HEK293 (cell line): ENCODE data around the gene VRK2.
"Not testable (repeated sequence)": the region's sequence is repeated elsewhere in the genome, so short reads cannot be mapped to it uniquely, and the experiment has no call there.

ENCODE experiments used
- CTCF ChIA-PET: fragments of 350-600 bp; formaldehyde crosslinking; extraction: SDS; loops from one replicate; lab custom pipeline; 2021; ENCODE audit warnings: antibody characterized with exemption; lab: Yijun Ruan, JAX
- POLR2A ChIA-PET: fragments of 300-600 bp; formaldehyde crosslinking; extraction: SDS; loops from one replicate; lab custom pipeline; 2020; ENCODE audit warnings: antibody characterized with exemption, inconsistent platforms; lab: Yijun Ruan, JAX
- H3K27ac ChIP-seq: fragments of 200-500 bp; sonication (Bioruptor generic); 2 replicates; pipeline ENCODE4 v1.5.1; 2014; ENCODE audit warnings: low read depth, low read length, control low read depth, inconsistent platforms; ENCODE audit errors: extremely low read depth
- H3K36me3 ChIP-seq, 2 experiments: fragments of 200-500 bp in 1 of 2; sonication (Bioruptor generic) in 1 of 2; 1 replicate in 1 of 2; 2 replicates in 1 of 2; pipeline ENCODE4 v1.5.1; 2014 to 2017; ENCODE audit warnings: inconsistent platforms in 2 of 2, low read length in 2 of 2; ENCODE audit not compliant: control insufficient read depth in 2 of 2, insufficient read depth in 1 of 2
- H3K4me1 ChIP-seq: fragments of 200-500 bp; sonication (Bioruptor generic); 2 replicates; pipeline ENCODE4 v1.5.1; 2014; ENCODE audit warnings: mild to moderate bottlenecking, low read length, inconsistent platforms; ENCODE audit not compliant: control insufficient read depth, insufficient read depth
- H3K4me3 ChIP-seq: 2 replicates; pipeline ENCODE4 v1.5.1; 2011; ENCODE audit warnings: low read depth, mild to moderate bottlenecking, control low read depth, low read length, moderate library complexity
- H3K9me3 ChIP-seq: fragments of 200-500 bp; sonication (Bioruptor generic); 2 replicates; pipeline ENCODE4 v1.5.1; 2014; ENCODE audit warnings: low read depth, low read length, inconsistent platforms; ENCODE audit not compliant: control insufficient read depth, insufficient read depth
- FEZF1 ChIP-seq: fragments of 450-650 bp; formaldehyde crosslinking; IDR thresholded peaks from 2 replicates; pipeline ENCODE4 v1.5.1; 2016; ENCODE audit warnings: missing biosample characterization, missing genetic modification characterization
- IKZF3 ChIP-seq: fragments of 450-650 bp; IDR thresholded peaks from 2 replicates; pipeline ENCODE4 v1.5.0; 2018; ENCODE audit warnings: missing biosample characterization, mild to moderate bottlenecking, missing genetic modification characterization, moderate library complexity
- SETDB1 ChIP-seq: IDR thresholded peaks from one replicate; pipeline ENCODE4 v1.6.1; 2017; ENCODE audit warnings: mild to moderate bottlenecking, low read length, moderate library complexity, mixed read lengths; ENCODE audit not compliant: insufficient read length
- ZBTB20 ChIP-seq: fragments of 450-650 bp; formaldehyde crosslinking; IDR thresholded peaks from 2 replicates; pipeline ENCODE4 v1.5.1; 2016; ENCODE audit warnings: missing biosample characterization, missing genetic modification characterization
- ZBTB48 ChIP-seq: fragments of 450-650 bp; formaldehyde crosslinking; IDR thresholded peaks from 2 replicates; pipeline ENCODE4 v1.5.1; 2016; ENCODE audit warnings: missing biosample characterization, missing genetic modification characterization
- ZNF169 ChIP-seq: fragments of 450-650 bp; formaldehyde crosslinking; IDR thresholded peaks from 2 replicates; pipeline ENCODE4 v1.5.1; 2016; ENCODE audit warnings: missing biosample characterization, missing genetic modification characterization
- ZNF202 ChIP-seq: fragments of 450-650 bp; formaldehyde crosslinking; IDR thresholded peaks from 2 replicates; pipeline ENCODE4 v1.5.1; 2016; ENCODE audit warnings: missing biosample characterization, missing genetic modification characterization, borderline replicate concordance
- ZNF223 ChIP-seq: fragments of 450-650 bp; formaldehyde crosslinking; IDR thresholded peaks from 2 replicates; pipeline ENCODE4 v1.5.1; 2016; ENCODE audit warnings: missing biosample characterization, missing genetic modification characterization
- ZNF335 ChIP-seq: fragments of 450-650 bp; formaldehyde crosslinking; conservative IDR thresholded peaks from 2 replicates; pipeline ENCODE4 v1.5.1; 2016; ENCODE audit warnings: missing biosample characterization, missing genetic modification characterization
- ZNF433 ChIP-seq: fragments of 450-650 bp; formaldehyde crosslinking; IDR thresholded peaks from 2 replicates; pipeline ENCODE4 v1.5.1; 2016; ENCODE audit warnings: missing biosample characterization, missing genetic modification characterization, low read depth
- ZNF473 ChIP-seq: fragments of 450-650 bp; formaldehyde crosslinking; IDR thresholded peaks from 2 replicates; pipeline ENCODE4 v1.5.1; 2017; ENCODE audit warnings: missing biosample characterization, missing genetic modification characterization
- ZNF530 ChIP-seq: fragments of 450-650 bp; formaldehyde crosslinking; IDR thresholded peaks from 2 replicates; pipeline ENCODE4 v1.5.1; 2016; ENCODE audit warnings: low read depth, missing biosample characterization, missing genetic modification characterization
- ZNF660 ChIP-seq: fragments of 450-650 bp; IDR thresholded peaks from 2 replicates; pipeline ENCODE4 v1.5.1; 2018; ENCODE audit warnings: missing biosample characterization, mild to moderate bottlenecking, missing genetic modification characterization
- ZNF677 ChIP-seq: fragments of 450-650 bp; IDR thresholded peaks from 2 replicates; pipeline ENCODE4 v1.5.0; 2018; ENCODE audit warnings: missing biosample characterization, mild to moderate bottlenecking, missing genetic modification characterization, moderate library complexity
- ZNF701 ChIP-seq: fragments of 450-650 bp; formaldehyde crosslinking; IDR thresholded peaks from 2 replicates; pipeline ENCODE4 v1.5.1; 2016; ENCODE audit warnings: missing biosample characterization, missing genetic modification characterization
- ZNF76 ChIP-seq: fragments of 450-650 bp; formaldehyde crosslinking; IDR thresholded peaks from 2 replicates; pipeline ENCODE4; 2016; ENCODE audit warnings: low read depth, missing biosample characterization, missing genetic modification characterization, borderline replicate concordance
- ZNF785 ChIP-seq: fragments of 450-650 bp; formaldehyde crosslinking; IDR thresholded peaks from 2 replicates; pipeline ENCODE4 v1.5.1; 2016; ENCODE audit warnings: missing biosample characterization, missing genetic modification characterization
- TF ChIP-seq, protein P1 (sequence below): fragments of 450-650 bp; formaldehyde crosslinking; IDR thresholded peaks from 2 replicates; pipeline ENCODE4 v1.5.1; 2016; ENCODE audit warnings: missing biosample characterization, missing genetic modification characterization, borderline replicate concordance
- TF ChIP-seq, protein P2 (sequence below): fragments of 450-650 bp; formaldehyde crosslinking; IDR thresholded peaks from 2 replicates; pipeline ENCODE4 v1.5.1; 2016; ENCODE audit warnings: missing biosample characterization, missing genetic modification characterization
- TF ChIP-seq, protein P3 (sequence below): fragments of 450-650 bp; formaldehyde crosslinking; IDR thresholded peaks from 2 replicates; pipeline ENCODE4 v1.5.1; 2016; ENCODE audit warnings: missing biosample characterization, missing genetic modification characterization
- TF ChIP-seq, protein P4 (sequence below): fragments of 450-650 bp; formaldehyde crosslinking; IDR thresholded peaks from 2 replicates; pipeline ENCODE4 v1.5.1; 2016; ENCODE audit warnings: missing biosample characterization, missing genetic modification characterization

The VRK2 gene

DNA sequence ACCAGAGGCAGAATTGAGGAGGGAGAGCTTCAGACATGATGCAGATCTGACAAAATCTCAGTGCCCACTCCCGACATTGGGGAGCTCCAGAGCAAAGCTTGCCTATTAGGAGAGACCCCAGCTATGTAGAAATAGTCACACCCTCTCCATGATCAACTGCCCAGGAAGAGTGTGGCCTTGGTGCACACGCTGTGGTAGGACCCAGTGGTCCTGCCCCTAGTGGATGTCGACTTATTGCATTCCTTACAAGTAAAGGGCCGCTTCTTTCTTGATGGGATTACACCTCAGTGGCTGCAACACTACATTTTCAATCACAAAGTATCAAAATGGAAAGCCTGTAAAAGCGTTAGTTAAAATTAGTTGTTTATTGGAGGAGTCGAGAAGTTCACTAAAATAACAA lies 64.2 kb downstream of the VRK2 start:
- TF ChIP-seq ZBTB20 (tag by site-specific recombination), result no peak
- no peak for TF ChIP-seq ZBTB48 (tag by site-specific recombination)
- no peak for TF ChIP-seq ZNF433 (tag by site-specific recombination)
- TF ChIP-seq, protein P1, sequence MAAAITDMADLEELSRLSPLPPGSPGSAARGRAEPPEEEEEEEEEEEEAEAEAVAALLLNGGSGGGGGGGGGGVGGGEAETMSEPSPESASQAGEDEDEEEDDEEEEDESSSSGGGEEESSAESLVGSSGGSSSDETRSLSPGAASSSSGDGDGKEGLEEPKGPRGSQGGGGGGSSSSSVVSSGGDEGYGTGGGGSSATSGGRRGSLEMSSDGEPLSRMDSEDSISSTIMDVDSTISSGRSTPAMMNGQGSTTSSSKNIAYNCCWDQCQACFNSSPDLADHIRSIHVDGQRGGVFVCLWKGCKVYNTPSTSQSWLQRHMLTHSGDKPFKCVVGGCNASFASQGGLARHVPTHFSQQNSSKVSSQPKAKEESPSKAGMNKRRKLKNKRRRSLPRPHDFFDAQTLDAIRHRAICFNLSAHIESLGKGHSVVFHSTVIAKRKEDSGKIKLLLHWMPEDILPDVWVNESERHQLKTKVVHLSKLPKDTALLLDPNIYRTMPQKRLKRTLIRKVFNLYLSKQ (tag by site-specific recombination), result no peak
- no peak for TF ChIP-seq ZNF785 (tag by site-specific recombination)
- no peak for TF ChIP-seq ZNF660 (tag by site-specific recombination)
- no peak for TF ChIP-seq SETDB1
- TF ChIP-seq ZNF530, result no peak
- no peak for TF ChIP-seq IKZF3 (tag by site-specific recombination)
- no peak for TF ChIP-seq ZNF677
- no peak for TF ChIP-seq ZNF473
- TF ChIP-seq, protein P2, sequence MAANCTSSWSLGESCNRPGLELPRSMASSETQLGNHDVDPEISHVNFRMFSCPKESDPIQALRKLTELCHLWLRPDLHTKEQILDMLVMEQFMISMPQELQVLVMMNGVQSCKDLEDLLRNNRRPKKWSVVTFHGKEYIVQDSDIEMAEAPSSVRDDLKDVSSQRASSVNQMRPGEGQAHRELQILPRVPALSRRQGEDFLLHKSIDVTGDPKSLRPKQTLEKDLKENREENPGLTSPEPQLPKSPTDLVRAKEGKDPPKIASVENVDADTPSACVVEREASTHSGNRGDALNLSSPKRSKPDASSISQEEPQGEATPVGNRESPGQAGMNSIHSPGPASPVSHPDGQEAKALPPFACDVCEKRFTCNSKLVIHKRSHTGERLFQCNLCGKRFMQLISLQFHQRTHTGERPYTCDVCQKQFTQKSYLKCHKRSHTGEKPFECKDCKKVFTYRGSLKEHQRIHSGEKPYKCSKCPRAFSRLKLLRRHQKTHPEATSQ (tag by site-specific recombination), result no peak
- TF ChIP-seq, protein P3, sequence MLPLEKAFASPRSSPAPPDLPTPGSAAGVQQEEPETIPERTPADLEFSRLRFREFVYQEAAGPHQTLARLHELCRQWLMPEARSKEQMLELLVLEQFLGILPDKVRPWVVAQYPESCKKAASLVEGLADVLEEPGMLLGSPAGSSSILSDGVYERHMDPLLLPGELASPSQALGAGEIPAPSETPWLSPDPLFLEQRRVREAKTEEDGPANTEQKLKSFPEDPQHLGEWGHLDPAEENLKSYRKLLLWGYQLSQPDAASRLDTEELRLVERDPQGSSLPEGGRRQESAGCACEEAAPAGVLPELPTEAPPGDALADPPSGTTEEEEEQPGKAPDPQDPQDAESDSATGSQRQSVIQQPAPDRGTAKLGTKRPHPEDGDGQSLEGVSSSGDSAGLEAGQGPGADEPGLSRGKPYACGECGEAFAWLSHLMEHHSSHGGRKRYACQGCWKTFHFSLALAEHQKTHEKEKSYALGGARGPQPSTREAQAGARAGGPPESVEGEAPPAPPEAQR (tag by site-specific recombination), result no peak
- TF ChIP-seq, protein P4, sequence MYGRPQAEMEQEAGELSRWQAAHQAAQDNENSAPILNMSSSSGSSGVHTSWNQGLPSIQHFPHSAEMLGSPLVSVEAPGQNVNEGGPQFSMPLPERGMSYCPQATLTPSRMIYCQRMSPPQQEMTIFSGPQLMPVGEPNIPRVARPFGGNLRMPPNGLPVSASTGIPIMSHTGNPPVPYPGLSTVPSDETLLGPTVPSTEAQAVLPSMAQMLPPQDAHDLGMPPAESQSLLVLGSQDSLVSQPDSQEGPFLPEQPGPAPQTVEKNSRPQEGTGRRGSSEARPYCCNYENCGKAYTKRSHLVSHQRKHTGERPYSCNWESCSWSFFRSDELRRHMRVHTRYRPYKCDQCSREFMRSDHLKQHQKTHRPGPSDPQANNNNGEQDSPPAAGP (tag by site-specific recombination), result no peak
- no peaks in the 10 kb centered on the region for H3K9me3 ChIP-seq
- no peaks in the 10 kb centered on the region for H3K4me1 ChIP-seq
- no peak overlapping the region for H3K4me3 ChIP-seq
- no peak overlapping the region for H3K27ac ChIP-seq
- no peaks in the 10 kb centered on the region for H3K36me3 ChIP-seq
- ChIA-PET CTCF (interaction anchor here (0.7 kb wide), 3 partner anchors 15 to 167 kb away, joined by 3 to 4 read pairs (median 3); no protein-coding TSS in a partner anchor), POLR2A (no interaction called here)

DNA sequence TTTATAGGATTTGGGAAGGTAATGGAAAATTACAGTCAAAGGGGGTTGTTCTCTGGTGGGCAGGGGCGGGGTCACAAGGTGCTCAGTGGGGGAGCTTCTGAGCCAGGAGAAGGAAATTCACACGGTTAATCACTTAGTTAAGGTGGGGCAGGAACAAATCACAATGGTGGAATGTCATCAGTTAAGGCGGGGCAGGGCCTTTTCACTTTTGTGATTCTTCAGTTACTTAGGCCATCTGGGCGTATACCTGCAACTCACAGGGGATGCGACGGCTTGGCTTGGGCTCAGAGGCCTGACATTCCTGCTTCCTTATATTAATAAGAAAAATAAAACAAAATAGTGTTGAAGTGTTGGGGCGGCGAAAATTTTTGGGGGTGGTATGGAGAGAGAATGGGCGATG lies 67.0 kb downstream of the VRK2 start:
- H3K27ac ChIP-seq, H3K4me3 ChIP-seq, H3K36me3 ChIP-seq, H3K4me1 ChIP-seq, H3K9me3 ChIP-seq, CTCF ChIA-PET, POLR2A ChIA-PET: not testable (repeated sequence)

DNA sequence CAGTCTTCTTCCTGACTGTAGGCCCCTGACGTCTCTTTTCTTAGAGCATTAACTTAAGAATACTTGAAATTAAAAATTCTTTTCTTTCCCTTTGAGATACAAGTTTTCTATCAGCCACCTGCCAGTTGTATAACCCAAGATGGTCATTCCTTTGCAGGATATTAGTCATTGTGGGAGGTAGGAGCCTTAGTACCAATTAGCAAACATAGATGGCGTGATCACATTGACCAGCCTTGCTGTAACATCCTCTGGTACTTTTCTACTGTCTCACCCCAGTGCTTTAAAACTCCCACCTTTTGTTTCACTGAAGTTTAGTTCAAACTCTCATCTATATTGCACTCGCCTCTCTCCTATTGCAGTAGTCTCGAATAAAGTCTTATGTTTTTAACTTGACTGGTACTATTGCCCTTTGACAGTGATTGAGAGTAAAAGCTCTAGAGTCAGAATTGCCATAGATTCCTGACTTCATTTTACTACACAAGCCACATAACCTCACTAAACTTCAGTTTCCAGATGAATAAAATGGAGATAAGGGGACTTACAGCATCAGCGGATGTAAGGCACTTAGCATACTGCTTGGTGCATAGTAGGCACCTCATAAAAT lies 74.1 kb downstream of the VRK2 start:
- no peak overlapping the region for H3K27ac ChIP-seq
- CTCF ChIA-PET, result interaction anchor here (0.8 to 1.2 kb wide), 2 partner anchors 11 to 307 kb away, joined by 3 to 4 read pairs; no protein-coding TSS in a partner anchor
- no peak for TF ChIP-seq ZNF202 (tag by site-specific recombination)
- TF ChIP-seq ZNF223 (tag by site-specific recombination), result no peak
- TF ChIP-seq ZNF701, result no peak
- no peak for TF ChIP-seq ZNF335 (tag by site-specific recombination)
- peak; percentile 90; the same call in 1 of the 2 replicates for TF ChIP-seq ZNF169 (tag by site-specific recombination)
- TF ChIP-seq ZNF76, result no peak
- TF ChIP-seq FEZF1 (tag by site-specific recombination), result no peak
- no peaks in the 10 kb centered on the region for H3K4me1 ChIP-seq
- H3K4me3 ChIP-seq, result no peak overlapping the region
- POLR2A ChIA-PET, result no interaction called here
- H3K36me3 ChIP-seq, result no peaks in the 10 kb centered on the region; a peak in 1 of 3 replicates
- no peaks in the 10 kb centered on the region for H3K9me3 ChIP-seq
